ENCODE data around the gene EIF4EBP2.

The EIF4EBP2 gene

GRCh38 chr10:70409772-70410171, 5.8 kb downstream of the EIF4EBP2 start:
- TF ChIP-seq CTCF (IDR thresholded peaks at IDR 0.05): no peak

- TF ChIP-seq CTCF (IDR thresholded peaks at IDR 0.05): no peak
Measured at GRCh38 chr10:70410608-70411007, 6.7 kb downstream of the EIF4EBP2 start.

- no peak for TF ChIP-seq CTCF (IDR thresholded peaks at IDR 0.05)
Measured at GRCh38 chr10:70412356-70412755, 8.4 kb downstream of the EIF4EBP2 start.

GRCh38 chr10:70417568-70417967, 13.6 kb downstream of the EIF4EBP2 start:
- no peak for TF ChIP-seq CTCF (IDR thresholded peaks at IDR 0.05)

GRCh38 chr10:70418229-70418628, 14.3 kb downstream of the EIF4EBP2 start:
- no peak for TF ChIP-seq CTCF (IDR thresholded peaks at IDR 0.05)

GRCh38 chr10:70418713-70419112, 14.8 kb downstream of the EIF4EBP2 start:
- no peak for TF ChIP-seq CTCF (IDR thresholded peaks at IDR 0.05)

- no peak for TF ChIP-seq CTCF (IDR thresholded peaks at IDR 0.05)
Measured at GRCh38 chr10:70424320-70424719, 20.4 kb downstream of the EIF4EBP2 start.

- TF ChIP-seq CTCF (IDR thresholded peaks at IDR 0.05): no peak
Measured at GRCh38 chr10:70425096-70425495, 21.2 kb downstream of the EIF4EBP2 start.

Measured in LNCAP (cell line).